ENCODE results near the gene FIGNL2.

GRCh38 chr12:51860986-51861385 is 12.5 kb upstream of the FIGNL2 start:
- no peak for TF ChIP-seq YY1 (IDR thresholded peaks at IDR 0.05; ENCODE audit: extremely low read depth, insufficient replicate concordance, low read depth, low read length)
- TF ChIP-seq, protein P1, sequence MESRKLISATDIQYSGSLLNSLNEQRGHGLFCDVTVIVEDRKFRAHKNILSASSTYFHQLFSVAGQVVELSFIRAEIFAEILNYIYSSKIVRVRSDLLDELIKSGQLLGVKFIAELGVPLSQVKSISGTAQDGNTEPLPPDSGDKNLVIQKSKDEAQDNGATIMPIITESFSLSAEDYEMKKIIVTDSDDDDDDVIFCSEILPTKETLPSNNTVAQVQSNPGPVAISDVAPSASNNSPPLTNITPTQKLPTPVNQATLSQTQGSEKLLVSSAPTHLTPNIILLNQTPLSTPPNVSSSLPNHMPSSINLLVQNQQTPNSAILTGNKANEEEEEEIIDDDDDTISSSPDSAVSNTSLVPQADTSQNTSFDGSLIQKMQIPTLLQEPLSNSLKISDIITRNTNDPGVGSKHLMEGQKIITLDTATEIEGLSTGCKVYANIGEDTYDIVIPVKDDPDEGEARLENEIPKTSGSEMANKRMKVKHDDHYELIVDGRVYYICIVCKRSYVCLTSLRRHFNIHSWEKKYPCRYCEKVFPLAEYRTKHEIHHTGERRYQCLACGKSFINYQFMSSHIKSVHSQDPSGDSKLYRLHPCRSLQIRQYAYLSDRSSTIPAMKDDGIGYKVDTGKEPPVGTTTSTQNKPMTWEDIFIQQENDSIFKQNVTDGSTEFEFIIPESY (IDR thresholded peaks at IDR 0.05; ENCODE audit: extremely low read depth, insufficient replicate concordance, low read length), result no peak
- TF ChIP-seq EGR1 (IDR thresholded peaks at IDR 0.05; ENCODE audit: low read depth), result no peak
- TF ChIP-seq, protein P2, sequence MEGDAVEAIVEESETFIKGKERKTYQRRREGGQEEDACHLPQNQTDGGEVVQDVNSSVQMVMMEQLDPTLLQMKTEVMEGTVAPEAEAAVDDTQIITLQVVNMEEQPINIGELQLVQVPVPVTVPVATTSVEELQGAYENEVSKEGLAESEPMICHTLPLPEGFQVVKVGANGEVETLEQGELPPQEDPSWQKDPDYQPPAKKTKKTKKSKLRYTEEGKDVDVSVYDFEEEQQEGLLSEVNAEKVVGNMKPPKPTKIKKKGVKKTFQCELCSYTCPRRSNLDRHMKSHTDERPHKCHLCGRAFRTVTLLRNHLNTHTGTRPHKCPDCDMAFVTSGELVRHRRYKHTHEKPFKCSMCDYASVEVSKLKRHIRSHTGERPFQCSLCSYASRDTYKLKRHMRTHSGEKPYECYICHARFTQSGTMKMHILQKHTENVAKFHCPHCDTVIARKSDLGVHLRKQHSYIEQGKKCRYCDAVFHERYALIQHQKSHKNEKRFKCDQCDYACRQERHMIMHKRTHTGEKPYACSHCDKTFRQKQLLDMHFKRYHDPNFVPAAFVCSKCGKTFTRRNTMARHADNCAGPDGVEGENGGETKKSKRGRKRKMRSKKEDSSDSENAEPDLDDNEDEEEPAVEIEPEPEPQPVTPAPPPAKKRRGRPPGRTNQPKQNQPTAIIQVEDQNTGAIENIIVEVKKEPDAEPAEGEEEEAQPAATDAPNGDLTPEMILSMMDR (IDR thresholded peaks at IDR 0.05 in 2 of 3, conservative IDR thresholded peaks at IDR 0.05 in 1 of 3; ENCODE audit: borderline replicate concordance in 1 of 3, insufficient read depth in 1 of 3, low read depth in 2 of 3, low read length in 2 of 3), result no peak
- TF ChIP-seq POLR2AphosphoS5 (IDR thresholded peaks at IDR 0.05; ENCODE audit: low read depth, low read length), result no peak
- no peak for TF ChIP-seq EZH2phosphoT487 (IDR thresholded peaks at IDR 0.05; ENCODE audit: borderline replicate concordance)
- no peak for TF ChIP-seq MAX (IDR thresholded peaks at IDR 0.05)
- TF ChIP-seq POLR2A (IDR thresholded peaks at IDR 0.05; ENCODE audit: borderline replicate concordance, extremely low read depth, insufficient read depth, insufficient read length), result no peak
- no peak for TF ChIP-seq ELF1 (IDR thresholded peaks at IDR 0.05; ENCODE audit: borderline replicate concordance, low read depth)
- no peak for TF ChIP-seq SP1 (IDR thresholded peaks at IDR 0.05; ENCODE audit: low read depth)
- TF ChIP-seq, protein P3, sequence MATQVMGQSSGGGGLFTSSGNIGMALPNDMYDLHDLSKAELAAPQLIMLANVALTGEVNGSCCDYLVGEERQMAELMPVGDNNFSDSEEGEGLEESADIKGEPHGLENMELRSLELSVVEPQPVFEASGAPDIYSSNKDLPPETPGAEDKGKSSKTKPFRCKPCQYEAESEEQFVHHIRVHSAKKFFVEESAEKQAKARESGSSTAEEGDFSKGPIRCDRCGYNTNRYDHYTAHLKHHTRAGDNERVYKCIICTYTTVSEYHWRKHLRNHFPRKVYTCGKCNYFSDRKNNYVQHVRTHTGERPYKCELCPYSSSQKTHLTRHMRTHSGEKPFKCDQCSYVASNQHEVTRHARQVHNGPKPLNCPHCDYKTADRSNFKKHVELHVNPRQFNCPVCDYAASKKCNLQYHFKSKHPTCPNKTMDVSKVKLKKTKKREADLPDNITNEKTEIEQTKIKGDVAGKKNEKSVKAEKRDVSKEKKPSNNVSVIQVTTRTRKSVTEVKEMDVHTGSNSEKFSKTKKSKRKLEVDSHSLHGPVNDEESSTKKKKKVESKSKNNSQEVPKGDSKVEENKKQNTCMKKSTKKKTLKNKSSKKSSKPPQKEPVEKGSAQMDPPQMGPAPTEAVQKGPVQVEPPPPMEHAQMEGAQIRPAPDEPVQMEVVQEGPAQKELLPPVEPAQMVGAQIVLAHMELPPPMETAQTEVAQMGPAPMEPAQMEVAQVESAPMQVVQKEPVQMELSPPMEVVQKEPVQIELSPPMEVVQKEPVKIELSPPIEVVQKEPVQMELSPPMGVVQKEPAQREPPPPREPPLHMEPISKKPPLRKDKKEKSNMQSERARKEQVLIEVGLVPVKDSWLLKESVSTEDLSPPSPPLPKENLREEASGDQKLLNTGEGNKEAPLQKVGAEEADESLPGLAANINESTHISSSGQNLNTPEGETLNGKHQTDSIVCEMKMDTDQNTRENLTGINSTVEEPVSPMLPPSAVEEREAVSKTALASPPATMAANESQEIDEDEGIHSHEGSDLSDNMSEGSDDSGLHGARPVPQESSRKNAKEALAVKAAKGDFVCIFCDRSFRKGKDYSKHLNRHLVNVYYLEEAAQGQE (IDR thresholded peaks at IDR 0.05; ENCODE audit: low read depth), result no peak
- TF ChIP-seq EZH2 (IDR thresholded peaks at IDR 0.05), result no peak
- TF ChIP-seq SIN3A (IDR thresholded peaks at IDR 0.05; ENCODE audit: low read depth), result no peak
- TF ChIP-seq RAD21 (IDR thresholded peaks at IDR 0.05; ENCODE audit: low read depth), result no peak
